Urinary bladder (tissue), 4 donors: ENCODE data around the gene FBXO31. TPM values are rescaled to one million over a fixed set of nuclear protein-coding genes. Genes with fewer than 3 reads are reported as not detected.
A peak's percentile ranks its signal among the peaks of the same experiment; 100 is the strongest.

Experiments used
- DNase-seq: peaks from one replicate; pipeline ENCODE4 v3.0.0-alpha.2; 2015; ENCODE audit errors: extremely low spot score
- H3K27ac ChIP-seq: one replicate; pipeline ENCODE4 v1.5.1; 2013; ENCODE audit warnings: low read depth, mild to moderate bottlenecking, moderate library complexity
- H3K36me3 ChIP-seq: one replicate; pipeline ENCODE4 v1.6.1; 2013; ENCODE audit warnings: mild to moderate bottlenecking, moderate library complexity; ENCODE audit not compliant: insufficient read depth
- H3K4me1 ChIP-seq: one replicate; pipeline ENCODE4 v1.6.1; 2013; ENCODE audit warnings: mild to moderate bottlenecking, moderate library complexity; ENCODE audit not compliant: insufficient read depth
- H3K4me3 ChIP-seq: one replicate; pipeline ENCODE4 v1.5.1; 2013; ENCODE audit warnings: low read depth, low read length
- WGBS: extraction: QIAGEN DNeasy Blood & Tissue Kit; methylation state at CpG from one replicate; pipeline ENCODE4 v1.1.7; 2013; 5-methylcytosine and 5-hydroxymethylcytosine counted together
- polyA plus RNA-seq: library from polyadenylated mRNA; stranded (reverse); fragments of 200-250 nt; gene quantifications from one replicate; pipeline ENCODE4 v1.2.3, GENCODE V29; 2013
- total RNA-seq: library from RNA; depleted of rRNA; stranded (reverse); fragments of >200 nt; gene quantifications from one replicate; pipeline ENCODE4 v1.2.3, GENCODE V29; 2014
- donor health status: healthy with polysubstance abuse.
- donor health status: healthy.

The FBXO31 gene
- total and polyA plus RNA-seq, 2 donors: 15.0 to 65.2 TPM

DNA sequence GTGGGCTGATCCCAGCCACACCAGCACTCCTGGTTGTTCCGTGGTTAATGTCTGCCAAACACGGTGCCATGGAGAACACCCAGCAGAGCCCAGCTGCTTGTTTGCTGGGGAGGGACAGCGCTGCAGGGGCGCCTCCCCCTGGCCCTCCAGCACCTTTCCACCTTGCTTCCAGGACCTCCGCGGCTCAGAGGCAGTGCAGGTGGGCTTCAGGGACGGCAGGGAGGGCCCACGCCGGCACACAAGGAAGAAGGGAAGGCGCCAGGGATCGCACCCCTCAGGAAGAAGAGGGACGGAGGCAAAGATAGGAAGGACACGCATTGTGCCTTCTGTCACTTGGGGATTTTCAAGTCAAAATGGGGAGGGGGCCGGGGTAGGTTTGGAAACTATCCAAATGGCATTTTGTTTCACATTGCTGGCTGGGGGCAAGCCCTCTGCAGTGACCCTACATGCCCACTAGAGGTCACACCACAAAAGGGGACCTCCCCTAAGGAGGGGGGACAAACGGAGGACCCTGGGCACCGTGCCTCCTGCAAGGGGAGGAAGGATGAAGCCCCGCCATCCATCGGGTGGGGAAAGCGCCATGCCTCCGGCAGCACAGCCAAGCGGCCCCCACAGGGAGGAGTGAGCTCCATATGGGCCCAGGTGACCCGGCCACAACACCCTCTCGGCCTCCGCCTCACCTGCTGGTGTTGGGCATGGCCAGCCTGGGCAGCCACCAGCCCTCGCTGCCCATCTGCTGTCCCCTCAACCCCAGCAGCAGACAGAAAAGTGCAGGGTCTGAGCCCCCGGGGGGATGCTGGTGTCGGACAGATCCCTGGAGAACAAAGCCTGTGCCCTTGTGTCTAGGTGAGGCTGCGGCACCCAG lies 58.9 kb downstream of the FBXO31 start:
- no peak overlapping the region for H3K4me3 ChIP-seq
- WGBS: 50% methylated on average over 28 of the region's 28 CpGs
- no peaks in the 10 kb centered on the region for H3K36me3 ChIP-seq
- no peak overlapping the region for H3K27ac ChIP-seq
- no peak for DNase-seq
- no peaks in the 10 kb centered on the region for H3K4me1 ChIP-seq

DNA sequence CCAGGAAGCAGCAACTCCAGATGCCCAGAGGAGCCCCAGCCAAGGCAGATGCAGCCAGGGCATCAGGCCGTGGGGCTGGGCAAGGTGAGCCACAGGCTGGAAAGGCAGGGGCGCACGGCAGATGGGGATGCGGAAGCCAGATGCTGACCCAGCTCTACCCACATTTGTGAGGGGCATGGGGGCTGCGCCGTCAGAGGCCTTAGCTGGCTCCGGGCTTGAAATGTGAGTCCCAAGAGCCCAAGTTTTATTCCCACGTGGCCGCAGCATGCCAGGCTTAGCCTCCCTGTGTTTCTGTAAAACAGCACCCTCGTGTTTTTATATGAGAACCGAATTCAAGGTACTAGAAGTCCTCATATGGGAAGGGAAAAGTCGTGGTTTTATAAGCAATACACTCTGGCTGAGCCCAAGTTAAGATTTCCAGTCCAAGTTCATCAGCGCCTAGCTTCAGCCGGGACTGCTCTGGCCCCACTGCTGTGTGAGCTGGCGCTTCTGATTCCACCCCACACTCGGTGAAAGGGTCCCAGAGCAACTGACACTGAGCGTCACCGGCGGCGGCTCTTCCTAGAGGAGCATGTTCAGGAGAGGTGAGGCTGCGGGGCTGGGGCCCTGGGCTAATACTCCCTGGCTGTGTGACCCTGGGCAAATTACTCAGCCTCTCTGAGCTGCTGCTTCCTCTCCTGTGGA lies 59.7 kb downstream of the FBXO31 start:
- DNase-seq: no peak
- Histone ChIP-seq H3K4me3 (no peak overlapping the region), H3K4me1 (no peaks in the 10 kb centered on the region), H3K36me3 (no peaks in the 10 kb centered on the region), H3K27ac (no peak overlapping the region)
- 90% methylated on average over 21 of the region's 21 CpGs for WGBS

DNA sequence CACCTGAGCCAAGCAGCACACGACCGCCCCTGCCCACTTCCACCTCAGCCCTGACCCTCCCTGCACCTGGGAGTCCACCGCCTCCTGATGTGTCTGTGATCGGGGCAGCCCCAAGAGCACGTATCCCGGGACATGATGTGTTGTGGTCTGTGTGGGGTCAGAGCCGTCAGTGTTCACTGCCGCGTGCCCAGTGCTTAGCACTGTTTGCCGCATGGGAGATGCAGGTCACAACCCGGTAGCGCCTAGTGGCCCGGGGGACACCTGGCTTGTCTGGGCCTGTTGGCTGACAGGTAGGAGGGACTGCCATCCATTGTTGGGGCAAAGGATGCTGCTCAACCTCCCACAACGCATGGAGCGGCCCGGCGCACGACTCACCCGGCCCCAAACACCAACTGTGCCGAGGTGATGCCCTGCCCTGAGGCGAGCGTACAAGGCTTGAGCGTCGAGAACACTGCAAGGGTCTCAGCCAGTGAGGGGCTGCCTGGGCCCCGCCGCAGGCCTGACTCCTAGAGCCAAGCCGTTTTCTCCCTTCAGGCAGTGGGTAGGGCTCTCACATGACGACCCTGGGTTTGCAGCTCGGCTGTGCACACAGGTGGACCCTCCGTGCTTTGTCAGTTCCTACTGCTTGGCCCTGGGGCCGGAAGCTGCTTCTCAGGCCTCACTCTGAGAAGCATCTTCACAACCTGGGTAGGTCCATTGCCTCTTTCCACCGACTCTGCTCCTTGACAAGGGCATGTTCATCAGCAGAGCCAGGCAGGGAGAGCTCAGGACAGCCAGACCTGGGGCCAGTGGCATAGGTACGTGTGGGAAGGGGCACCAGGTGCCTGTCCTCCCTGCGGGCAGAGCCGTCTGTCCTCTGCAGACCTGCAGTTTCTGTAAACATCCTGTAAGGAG lies 60.5 kb downstream of the FBXO31 start:
- Histone ChIP-seq H3K36me3 (no peaks in the 10 kb centered on the region), H3K4me3 (no peak overlapping the region), H3K4me1 (no peaks in the 10 kb centered on the region), H3K27ac (no peak overlapping the region)
- DNase-seq: no peak
- WGBS: 91% methylated on average over 35 of the region's 35 CpGs

DNA sequence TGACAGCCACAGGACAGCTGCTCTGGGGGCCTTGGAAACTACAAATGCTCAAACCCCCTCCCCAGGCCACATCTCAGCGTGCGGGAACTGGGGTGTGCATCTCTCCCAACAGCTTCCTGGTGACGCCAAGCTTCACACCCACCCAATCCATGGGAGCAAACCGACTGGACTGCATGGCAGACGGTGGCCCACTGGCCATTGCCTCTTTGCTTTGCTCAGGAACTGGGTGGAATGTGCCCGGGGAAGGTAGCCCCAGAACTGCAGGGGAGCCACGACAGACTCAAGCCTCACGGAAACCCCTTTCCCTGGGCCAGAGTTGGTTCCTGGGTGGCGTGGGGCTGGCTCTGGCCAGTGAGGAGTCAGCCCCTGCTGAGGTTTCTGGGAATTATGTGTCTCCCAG lies 61.2 kb downstream of the FBXO31 start:
- Histone ChIP-seq H3K27ac (no peak overlapping the region), H3K4me1 (no peaks in the 10 kb centered on the region), H3K36me3 (no peaks in the 10 kb centered on the region), H3K4me3 (no peak overlapping the region)
- 87% methylated on average over 9 of the region's 9 CpGs for WGBS
- DNase-seq: no peak

DNA sequence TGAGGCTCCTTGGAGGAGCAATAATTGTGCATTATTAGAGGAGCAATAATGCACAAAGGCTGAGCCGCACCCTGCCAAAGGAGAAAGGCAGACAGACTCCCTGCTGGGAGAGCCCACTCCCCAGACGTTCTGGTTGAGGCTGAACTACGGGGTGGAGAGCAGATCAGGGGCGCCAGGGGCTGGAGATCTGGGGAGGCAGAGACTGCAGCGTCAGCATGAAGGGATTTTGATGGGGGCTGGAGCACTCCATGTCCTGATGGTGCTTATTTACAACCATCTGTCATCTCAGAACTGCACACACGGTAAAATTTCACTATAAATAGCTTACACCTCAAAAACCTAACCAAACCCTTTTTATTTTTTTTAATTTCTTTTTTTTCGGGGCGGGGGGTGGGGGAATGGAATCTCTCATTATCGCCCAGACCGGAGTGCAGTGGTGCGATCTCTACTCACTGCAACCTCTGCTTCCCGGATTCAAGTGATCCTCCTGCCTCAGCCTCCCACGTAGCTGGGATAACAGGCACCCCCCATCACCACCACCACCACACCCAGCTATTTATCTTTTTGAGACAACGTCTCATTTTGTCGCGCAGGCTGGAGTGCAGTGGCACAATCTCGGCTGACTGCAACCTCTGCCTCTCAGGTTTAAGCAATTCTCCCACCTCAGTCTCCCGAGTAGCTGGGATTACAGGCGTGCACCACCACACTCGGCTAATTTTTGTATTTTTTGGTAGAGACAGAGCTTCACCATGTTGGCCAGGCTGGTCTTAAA lies 62.1 kb downstream of the FBXO31 start:
- no peak overlapping the region for H3K27ac ChIP-seq
- 83% methylated on average over 20 of the region's 20 CpGs for WGBS
- H3K4me3 ChIP-seq: no peak overlapping the region
- H3K4me1 ChIP-seq: no peaks in the 10 kb centered on the region
- H3K36me3 ChIP-seq: no peaks in the 10 kb centered on the region
- DNase-seq: no peak

DNA sequence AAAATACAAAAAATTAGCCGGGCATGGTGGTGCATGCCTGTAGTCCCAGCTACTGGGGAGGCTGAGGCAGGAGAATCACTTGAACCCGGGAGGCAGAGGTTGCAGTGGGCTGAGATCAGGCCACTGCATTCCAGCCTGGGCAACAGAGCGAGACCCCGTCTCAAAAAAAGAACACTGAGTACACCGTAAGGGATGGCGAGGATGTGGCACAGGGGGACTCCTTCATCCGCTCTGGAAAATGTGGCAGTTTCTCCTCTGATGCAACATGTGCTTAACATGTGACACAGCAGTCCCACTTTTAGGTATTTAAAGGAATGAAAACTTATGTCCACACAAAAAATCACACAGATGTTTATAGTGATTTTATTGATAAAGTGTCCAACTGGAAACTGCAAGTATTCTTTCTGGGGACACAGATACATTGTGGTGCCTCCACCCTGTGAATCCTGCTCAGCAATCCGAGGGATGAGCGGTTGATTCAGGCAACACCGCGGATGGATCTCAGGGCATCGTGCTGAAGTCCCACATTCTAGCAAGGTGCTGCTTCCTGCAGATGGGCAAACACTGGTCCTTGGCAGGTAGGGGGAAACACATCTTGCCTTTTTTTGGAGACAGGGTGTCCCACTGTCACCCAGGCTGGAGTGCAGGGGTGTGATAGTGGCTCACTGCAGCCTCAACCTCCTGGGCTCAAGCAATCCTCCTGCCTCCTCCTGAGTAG lies 62.9 kb downstream of the FBXO31 start:
- WGBS: 89% methylated on average over 12 of the region's 12 CpGs
- H3K4me1 ChIP-seq: no peaks in the 10 kb centered on the region

DNA sequence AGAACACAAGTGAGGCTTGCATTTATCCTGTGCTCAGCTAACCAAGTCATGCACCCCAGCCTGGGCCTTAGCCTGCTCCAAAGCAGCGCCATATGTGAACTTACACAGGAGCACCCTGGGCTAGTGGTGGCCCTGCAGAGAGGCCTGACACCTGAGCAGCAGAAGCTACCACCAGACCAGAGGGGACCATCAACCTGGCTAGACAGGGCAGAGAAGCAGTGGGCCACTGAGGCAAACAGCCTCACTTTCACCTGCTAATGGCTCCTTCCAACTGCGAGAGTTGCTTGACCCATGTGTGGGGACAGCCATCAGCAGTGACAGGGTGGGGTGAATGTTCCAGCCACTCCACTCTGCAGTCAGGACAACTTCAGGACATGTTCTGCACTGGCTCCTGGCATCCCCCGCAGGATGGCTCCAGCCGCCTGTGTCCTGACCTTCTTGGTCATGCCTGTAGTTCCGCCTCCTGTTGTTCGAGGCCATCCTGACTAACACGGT lies 63.5 kb downstream of the FBXO31 start:
- WGBS: 87% methylated on average over 7 of the region's 7 CpGs

More for the DNA sequence above, 62.9 kb downstream of the FBXO31 start:
- H3K4me3 ChIP-seq: no peak overlapping the region
- no peak for DNase-seq
- no peak overlapping the region for H3K27ac ChIP-seq
- H3K36me3 ChIP-seq: no peaks in the 10 kb centered on the region

DNA sequence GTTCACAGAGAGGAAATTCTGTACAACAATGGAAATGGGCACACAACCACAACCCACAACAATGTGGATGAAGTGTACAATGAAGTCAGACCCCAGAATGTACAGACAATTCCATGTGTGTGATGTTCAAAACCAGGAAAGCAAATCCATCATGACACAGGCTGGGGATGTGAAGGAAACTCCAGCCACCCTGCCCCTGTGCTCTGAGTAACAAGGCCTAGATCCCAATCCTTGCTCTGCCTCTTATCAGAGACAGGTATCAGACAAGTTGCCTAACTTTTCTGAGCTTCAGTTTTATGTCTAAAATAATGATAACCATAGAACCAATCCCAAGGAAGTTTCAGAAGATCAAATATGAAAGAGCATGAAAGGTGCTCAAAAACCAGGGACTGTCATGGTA lies 64.6 kb downstream of the FBXO31 start:
- DNase-seq: no peak
- no peaks in the 10 kb centered on the region for H3K36me3 ChIP-seq
- H3K4me3 ChIP-seq: no peak overlapping the region
- no peaks in the 10 kb centered on the region for H3K4me1 ChIP-seq
- H3K27ac ChIP-seq: no peak overlapping the region

More for the DNA sequence above, 63.5 kb downstream of the FBXO31 start:
- H3K4me1 ChIP-seq: no peaks in the 10 kb centered on the region
- no peak overlapping the region for H3K27ac ChIP-seq
- H3K4me3 ChIP-seq: no peak overlapping the region
- no peaks in the 10 kb centered on the region for H3K36me3 ChIP-seq
- no peak for DNase-seq

DNA sequence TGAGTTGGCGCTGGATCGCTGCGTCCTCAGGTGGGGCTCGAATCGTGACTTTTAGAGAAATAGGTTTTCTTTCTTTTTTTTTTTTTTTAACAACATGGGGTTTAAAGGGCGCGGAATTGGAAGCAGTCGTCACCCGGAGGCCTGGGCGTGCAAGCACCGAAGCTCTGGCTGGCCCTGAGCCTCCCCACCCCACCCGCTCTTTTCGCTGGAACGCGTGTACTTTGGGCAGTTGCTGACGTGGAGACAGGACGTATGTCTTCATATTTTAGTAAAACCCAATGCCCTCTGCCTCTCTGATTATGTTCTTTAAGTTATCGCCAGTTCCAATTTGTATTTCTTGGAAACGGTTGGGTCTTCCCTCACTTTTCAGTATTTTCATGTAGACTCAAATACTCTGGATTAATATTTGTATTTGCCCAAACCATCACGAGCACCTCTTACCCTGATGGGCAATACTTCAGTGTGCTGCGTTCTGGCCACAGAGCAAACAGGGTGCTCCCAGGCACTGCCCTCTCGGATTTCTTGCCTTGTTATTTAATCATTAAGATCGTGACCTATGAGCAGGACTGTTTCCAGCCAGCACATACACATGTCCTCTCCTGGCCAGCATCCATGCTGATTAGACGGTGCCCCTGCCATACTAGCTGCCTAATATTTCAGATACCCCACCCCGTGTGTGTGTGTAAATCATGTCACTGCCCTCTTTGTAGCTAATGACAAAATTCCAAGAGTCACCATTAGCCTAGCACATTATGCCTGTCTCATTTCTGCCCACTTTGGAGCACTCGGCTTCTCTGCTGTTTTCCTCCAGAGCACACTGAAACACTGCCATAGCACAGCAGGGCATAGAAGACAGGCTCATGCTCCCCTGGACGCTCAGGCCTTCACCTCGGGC lies 65.6 kb downstream of the FBXO31 start:
- peak overlapping the region; percentile 88 for H3K27ac ChIP-seq
- no peak for DNase-seq
- H3K4me3 ChIP-seq: peak overlapping the region; percentile 85
- H3K36me3 ChIP-seq: no peaks in the 10 kb centered on the region
- H3K4me1 ChIP-seq: no peaks in the 10 kb centered on the region
- WGBS: 6% methylated on average over 28 of the region's 28 CpGs

DNA sequence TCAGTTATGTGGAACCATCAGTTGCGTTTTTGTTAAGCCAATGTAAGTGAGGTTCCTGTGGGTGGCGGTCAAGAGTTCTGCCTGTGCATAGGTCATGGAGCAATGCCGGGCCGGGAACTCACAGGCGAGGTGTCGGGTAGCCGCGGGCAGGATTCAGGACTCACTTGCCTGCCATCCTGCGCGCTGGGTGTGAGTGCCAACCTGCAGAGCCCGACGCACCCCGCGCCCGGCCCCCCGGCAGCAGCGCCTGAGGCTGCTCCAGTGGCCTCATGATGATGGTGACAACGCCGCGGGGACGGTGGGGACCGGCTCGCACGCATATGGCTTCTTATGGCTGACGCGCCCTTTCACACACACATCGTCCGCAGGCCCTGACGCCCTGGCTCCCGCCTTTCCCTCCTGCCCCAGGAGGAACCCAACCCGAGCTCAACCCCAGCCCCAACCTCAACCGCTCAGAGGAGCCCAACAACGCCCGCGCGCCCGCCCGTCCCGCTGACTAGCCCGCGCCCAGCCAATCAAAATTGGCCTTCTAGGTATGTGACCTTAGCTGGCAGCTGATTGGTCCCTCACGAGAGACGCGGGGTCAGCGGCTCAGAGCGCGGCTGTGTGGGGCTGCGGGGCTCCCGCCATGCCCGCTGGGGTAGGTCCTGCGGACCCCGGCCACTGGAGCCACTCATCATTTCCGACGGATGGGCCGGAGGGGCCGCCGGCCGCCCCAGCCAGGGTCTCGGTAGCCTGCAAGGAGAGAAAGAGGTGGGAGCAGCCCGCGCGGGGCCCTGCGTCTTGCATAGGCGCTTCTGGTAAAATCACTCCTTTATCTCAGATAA lies 66.4 kb downstream of the FBXO31 start, which contains the start of gene C16orf95:
Gene C16orf95, minus strand, starts transcription at position 470 of the 827 bp plus-strand sequence. Its CDS starts 150 bp downstream, at position 320.
- peak within 1 kb of the TSS; percentile 85 for H3K4me3 ChIP-seq
- under 1% methylated on average over 64 of the region's 64 CpGs for WGBS
- H3K4me1 ChIP-seq: no peaks in the 10 kb centered on the region
- peak within 1 kb of the TSS; percentile 91 for H3K27ac ChIP-seq
- peak; percentile 93 for DNase-seq
- no peaks in the 10 kb centered on the region for H3K36me3 ChIP-seq

DNA sequence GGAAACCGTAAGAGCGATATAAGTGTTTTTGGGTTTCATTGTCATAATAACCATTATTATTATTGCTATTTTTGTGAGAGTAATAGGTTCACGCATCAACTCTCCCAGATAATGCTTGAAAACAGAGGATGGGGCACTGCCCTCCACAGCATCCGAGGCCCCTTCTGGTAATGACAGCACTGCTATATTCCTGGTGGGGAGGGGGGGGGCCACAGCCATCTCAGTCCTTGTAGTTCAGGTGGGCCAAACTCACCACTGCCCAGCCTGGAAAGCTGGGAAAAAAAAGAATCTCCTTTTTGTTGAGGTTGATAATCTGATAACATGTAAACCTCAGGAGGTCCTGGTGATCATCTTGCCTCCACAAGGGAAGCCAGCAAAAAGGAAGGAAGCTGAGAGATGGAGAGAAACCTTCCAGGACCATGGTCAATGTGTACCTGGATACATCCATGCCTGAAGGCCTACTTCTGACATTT lies 67.1 kb downstream of the FBXO31 start:
- Histone ChIP-seq H3K4me3 (peak overlapping the region; percentile 85), H3K4me1 (no peaks in the 10 kb centered on the region), H3K36me3 (no peaks in the 10 kb centered on the region), H3K27ac (no peak overlapping the region)
- DNase-seq: no peak
- WGBS: 96% methylated on average over 4 of the region's 4 CpGs
